Liver (tissue), 3 donors: ENCODE results near the gene CEACAM7.

Experiments
- CTCF ChIP-seq: fragments of 150-350 bp; IDR thresholded peaks from 2 replicates; pipeline ENCODE4 v1.5.1; 2017; ENCODE audit warnings: improper control_type of control experiment, low read depth, low read length; ENCODE audit not compliant: missing input control
- RXRA ChIP-seq, 2 donors: IDR thresholded peaks; 2 replicates each; pipeline ENCODE4 v1.6.1; 2017 to 2018; ENCODE audit warnings: antibody characterized with exemption in 2 of 2, mild to moderate bottlenecking in 1 of 2
- donor health status: healthy.
- donor health status: healthy.

DNA sequence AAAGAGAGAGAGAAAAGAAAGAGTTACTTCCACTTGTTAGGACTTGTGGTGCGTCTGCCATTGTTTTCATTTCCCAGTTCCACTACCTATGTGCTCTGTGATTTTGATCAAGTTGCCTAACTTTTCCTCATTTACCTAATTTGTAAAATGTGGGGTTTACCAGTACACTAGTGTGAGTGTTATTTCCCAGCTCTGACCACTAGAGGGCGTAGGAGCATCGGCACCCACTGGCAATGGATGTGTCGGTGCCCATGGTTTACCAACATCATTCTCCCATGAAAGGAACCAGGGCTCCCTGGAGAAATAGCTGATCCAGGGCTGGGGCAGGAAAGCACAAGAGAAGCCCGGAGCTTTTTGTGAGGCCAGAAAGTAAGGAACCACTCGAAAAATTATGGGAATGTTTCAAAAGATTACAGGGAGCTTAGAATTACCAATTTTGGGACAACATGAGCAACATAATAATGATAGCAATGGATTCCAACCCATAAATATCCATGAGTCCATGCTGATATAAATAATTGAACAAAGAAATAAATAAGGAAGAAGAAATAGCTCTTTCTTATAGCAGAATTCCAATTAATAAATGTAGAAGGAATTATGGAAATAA lies 46.1 kb downstream of the CEACAM7 start:
- TF ChIP-seq CTCF: peak; percentile 81
- no peak for TF ChIP-seq RXRA (IDR thresholded peaks at IDR 0.05)
